ENCODE measurements around the gene RUSC2.
"Not testable (repeated sequence)": the region's sequence is repeated elsewhere in the genome, so short reads cannot be mapped to it uniquely, and the experiment has no call there.

Gene RUSC2

GRCh38 chr9:35490910-35491465, 1.1 kb downstream of the RUSC2 start:
- no peak for DNase-seq

- not testable (repeated sequence) for DNase-seq
Measured at GRCh38 chr9:35493119-35493518, 3.2 kb downstream of the RUSC2 start.

- no peak for DNase-seq
Measured at GRCh38 chr9:35495984-35496383, 6.1 kb downstream of the RUSC2 start.

- DNase-seq: not testable (repeated sequence)
Measured at GRCh38 chr9:35498245-35498644, 8.3 kb downstream of the RUSC2 start.

- DNase-seq: no peak
Measured at GRCh38 chr9:35499029-35499700, 9.3 kb downstream of the RUSC2 start.

GRCh38 chr9:35499701-35500030, 9.8 kb downstream of the RUSC2 start:
- no peak for DNase-seq

- DNase-seq: no peak
Measured at GRCh38 chr9:35500130-35500748, 10.3 kb downstream of the RUSC2 start.

- DNase-seq: no peak
Measured at GRCh38 chr9:35501946-35502345, 12.0 kb downstream of the RUSC2 start.

GRCh38 chr9:35506359-35506758, 16.4 kb downstream of the RUSC2 start:
- no peak for DNase-seq

- DNase-seq: no peak
Measured at GRCh38 chr9:35508069-35508468, 18.2 kb downstream of the RUSC2 start.

- DNase-seq: no peak
Measured at GRCh38 chr9:35510383-35510753, 20.5 kb downstream of the RUSC2 start.

- no peak for DNase-seq
Measured at GRCh38 chr9:35510754-35511428, 21.0 kb downstream of the RUSC2 start.

- no peak for DNase-seq
Measured at GRCh38 chr9:35511453-35511852, 21.5 kb downstream of the RUSC2 start.

GRCh38 chr9:35515766-35516165, 25.9 kb downstream of the RUSC2 start:
- DNase-seq: no peak

GRCh38 chr9:35516479-35516878, 26.6 kb downstream of the RUSC2 start:
- DNase-seq: no peak

GRCh38 chr9:35517131-35517530, 27.2 kb downstream of the RUSC2 start:
- DNase-seq: no peak

- no peak for DNase-seq
Measured at GRCh38 chr9:35517552-35518224, 27.8 kb downstream of the RUSC2 start.

- no peak for DNase-seq
Measured at GRCh38 chr9:35518225-35518821, 28.4 kb downstream of the RUSC2 start.

- no peak for DNase-seq
Measured at GRCh38 chr9:35518981-35519679, 29.2 kb downstream of the RUSC2 start.

- DNase-seq: no peak
Measured at GRCh38 chr9:35519692-35520363, 29.9 kb downstream of the RUSC2 start.

GRCh38 chr9:35520364-35520710, 30.4 kb downstream of the RUSC2 start:
- DNase-seq: no peak

GRCh38 chr9:35521708-35522107, 31.8 kb downstream of the RUSC2 start:
- DNase-seq: no peak
